ENCODE measurements around the gene NCF2. TPM values are rescaled to one million over a fixed set of nuclear protein-coding genes. Genes with fewer than 3 reads are reported as not detected.

The NCF2 gene
- polyA plus RNA-seq, 10 donors: 4.3 to 7.1 (median 5.2) TPM

Other genes starting within 250 kb of the NCF2 start
- 1 to 10 TPM in 9 of 10 donors, under 1 TPM in 1; 0.99 to 2.0 (median 1.5) TPM for gene NMNAT2, start 172.1 kb downstream of the NCF2 start, polyA plus RNA-seq (ENCODE audit: insufficient read length in 10 of 10)
- gene SMG7, start 118.0 kb downstream of the NCF2 start, polyA plus RNA-seq (ENCODE audit: insufficient read length in 10 of 10): 10 to 100 TPM; 27.1 to 45.6 (median 36.8) TPM
- 100 to 1,000 TPM in 5 of 10 donors, 10 to 100 TPM in 5; 86.5 to 127 (median 96.7) TPM for gene ARPC5, start 45.3 kb upstream of the NCF2 start, polyA plus RNA-seq (ENCODE audit: insufficient read length in 10 of 10)
- not detected for gene APOBEC4, start 62.9 kb upstream of the NCF2 start, polyA plus RNA-seq (ENCODE audit: insufficient read length in 10 of 10)
- gene RGL1, start 214.7 kb upstream of the NCF2 start, polyA plus RNA-seq (ENCODE audit: insufficient read length in 10 of 10): 10 to 100 TPM; 25.4 to 34.7 (median 29.9) TPM

All from muscle of back (tissue), 10 donors.